Uterus (tissue), 4 donors: ENCODE measurements around the gene VSTM4. TPM values are rescaled to one million over a fixed set of nuclear protein-coding genes. Genes with fewer than 3 reads are reported as not detected.

ENCODE experiments used
- DNase-seq, 2 donors: peaks; one replicate each; pipeline ENCODE4 v3.0.0-alpha.2; 2019 to 2020
- H3K27ac ChIP-seq, 2 donors: fragments of 200-600 bp; sonication (generic); 1 replicate in 1 of 2; 2 replicates in 1 of 2; pipeline ENCODE4 v1.5.1; 2016 to 2018
- H3K27me3 ChIP-seq, 2 donors: fragments of 200-600 bp; sonication (generic); one replicate each; pipeline ENCODE4 v1.5.1; 2018 to 2019; ENCODE audit warnings: control low read depth in 1 of 2
- H3K36me3 ChIP-seq, 2 donors: fragments of 200-600 bp; sonication (generic); one replicate each; pipeline ENCODE4 v1.5.1; 2019; ENCODE audit warnings: control low read depth in 1 of 2
- H3K4me1 ChIP-seq, 2 donors: fragments of 200-600 bp; sonication (generic); one replicate each; pipeline ENCODE4 v1.5.1; 2018 to 2019; ENCODE audit warnings: control low read depth in 1 of 2
- H3K4me3 ChIP-seq, 2 donors: fragments of 200-600 bp; sonication (generic); 1 replicate in 1 of 2; 2 replicates in 1 of 2; pipeline ENCODE4 v1.5.1; 2018 to 2019; ENCODE audit warnings: mild to moderate bottlenecking in 1 of 2
- H3K9me3 ChIP-seq, 2 donors: fragments of 200-600 bp; sonication (generic); one replicate each; pipeline ENCODE4 v1.5.1; 2019; ENCODE audit warnings: control low read depth in 1 of 2
- POLR2A ChIP-seq, 2 donors: fragments of 450-650 bp; IDR thresholded peaks; one replicate each; pipeline ENCODE4 v1.6.1; 2016; ENCODE audit warnings: antibody characterized with exemption in 2 of 2, mild to moderate bottlenecking in 1 of 2, moderate library complexity in 1 of 2
- intact Hi-C: fragments of 100-400 bp; cut with DNase I; formaldehyde crosslinking; loops from one replicate; pipeline ENCODE4 v1.15.1; 2023; ENCODE audit warnings: low total_unique reads
- total RNA-seq, 4 donors: library from RNA; depleted of rRNA in 3 of 4; stranded (reverse); fragments of >200 nt in 3 of 4; gene quantifications; one replicate each; pipeline versions ENCODE4 v1.1.0 to v1.2.4, GENCODE V29; 2014 to 2023
- TF ChIP-seq, protein P1 (sequence below), 4 experiments: fragments of 200-600 bp in 2 of 4; fragments of 450-650 bp in 2 of 4; sonication (generic) in 2 of 4; IDR thresholded peaks; one replicate each; pipeline ENCODE4 v1.5.1; 2016 to 2019; ENCODE audit warnings: antibody characterized with exemption in 4 of 4, mild to moderate bottlenecking in 2 of 4, moderate library complexity in 1 of 4
- donor health status: DM: yes; HTN: yes; CAD: no.

The VSTM4 gene
- total RNA-seq, 4 donors from 2014 or later = 10.3 to 46.6 (median 19.3) TPM

GRCh38 chr10:49158404-49158803, 43.1 kb upstream of the VSTM4 start:
- no peak for DNase-seq
- H3K27ac ChIP-seq = no peak overlapping the region
- H3K27me3 ChIP-seq = no peaks in the 10 kb centered on the region
- no peaks in the 10 kb centered on the region for H3K36me3 ChIP-seq
- H3K4me1 ChIP-seq = no peaks in the 10 kb centered on the region
- H3K9me3 ChIP-seq = no peaks in the 10 kb centered on the region
- H3K4me3 ChIP-seq = no peak overlapping the region
- intact Hi-C loops = no loop called here
- TF ChIP-seq, protein P1, sequence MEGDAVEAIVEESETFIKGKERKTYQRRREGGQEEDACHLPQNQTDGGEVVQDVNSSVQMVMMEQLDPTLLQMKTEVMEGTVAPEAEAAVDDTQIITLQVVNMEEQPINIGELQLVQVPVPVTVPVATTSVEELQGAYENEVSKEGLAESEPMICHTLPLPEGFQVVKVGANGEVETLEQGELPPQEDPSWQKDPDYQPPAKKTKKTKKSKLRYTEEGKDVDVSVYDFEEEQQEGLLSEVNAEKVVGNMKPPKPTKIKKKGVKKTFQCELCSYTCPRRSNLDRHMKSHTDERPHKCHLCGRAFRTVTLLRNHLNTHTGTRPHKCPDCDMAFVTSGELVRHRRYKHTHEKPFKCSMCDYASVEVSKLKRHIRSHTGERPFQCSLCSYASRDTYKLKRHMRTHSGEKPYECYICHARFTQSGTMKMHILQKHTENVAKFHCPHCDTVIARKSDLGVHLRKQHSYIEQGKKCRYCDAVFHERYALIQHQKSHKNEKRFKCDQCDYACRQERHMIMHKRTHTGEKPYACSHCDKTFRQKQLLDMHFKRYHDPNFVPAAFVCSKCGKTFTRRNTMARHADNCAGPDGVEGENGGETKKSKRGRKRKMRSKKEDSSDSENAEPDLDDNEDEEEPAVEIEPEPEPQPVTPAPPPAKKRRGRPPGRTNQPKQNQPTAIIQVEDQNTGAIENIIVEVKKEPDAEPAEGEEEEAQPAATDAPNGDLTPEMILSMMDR (IDR thresholded peaks at IDR 0.05) = no peak
- TF ChIP-seq POLR2A (IDR thresholded peaks at IDR 0.05) = no peak

- H3K4me3 ChIP-seq = no peak overlapping the region
- TF ChIP-seq, protein P1 (IDR thresholded peaks at IDR 0.05) = no peak
- no peak for TF ChIP-seq POLR2A (IDR thresholded peaks at IDR 0.05)
- intact Hi-C loops = no loop called here
- H3K4me1 ChIP-seq = no peaks in the 10 kb centered on the region
- no peak for DNase-seq
- H3K9me3 ChIP-seq = no peaks in the 10 kb centered on the region
- no peaks in the 10 kb centered on the region for H3K36me3 ChIP-seq
- no peak overlapping the region for H3K27ac ChIP-seq
- H3K27me3 ChIP-seq = no peaks in the 10 kb centered on the region
Observed at GRCh38 chr10:49157229-49157628, 41.9 kb upstream of the VSTM4 start.

- TF ChIP-seq POLR2A (IDR thresholded peaks at IDR 0.05) = no peak
- TF ChIP-seq, protein P1 (IDR thresholded peaks at IDR 0.05) = no peak
- Histone ChIP-seq H3K27me3 (no peaks in the 10 kb centered on the region), H3K27ac (no peak overlapping the region), H3K9me3 (no peaks in the 10 kb centered on the region), H3K4me3 (no peak overlapping the region), H3K4me1 (no peaks in the 10 kb centered on the region), H3K36me3 (no peaks in the 10 kb centered on the region)
- intact Hi-C loops = no loop called here
- no peak for DNase-seq
Observed at GRCh38 chr10:49154641-49155040, 39.3 kb upstream of the VSTM4 start.

GRCh38 chr10:49153971-49154370, 38.6 kb upstream of the VSTM4 start:
- no peak for TF ChIP-seq POLR2A (IDR thresholded peaks at IDR 0.05)
- TF ChIP-seq, protein P1 (IDR thresholded peaks at IDR 0.05) = no peak
- H3K9me3 ChIP-seq = no peaks in the 10 kb centered on the region
- no peak overlapping the region for H3K27ac ChIP-seq
- H3K4me1 ChIP-seq = no peaks in the 10 kb centered on the region
- DNase-seq = no peak
- no peaks in the 10 kb centered on the region for H3K36me3 ChIP-seq
- no peak overlapping the region for H3K4me3 ChIP-seq
- intact Hi-C loops = no loop called here
- H3K27me3 ChIP-seq = no peaks in the 10 kb centered on the region

GRCh38 chr10:49153115-49153514, 37.8 kb upstream of the VSTM4 start:
- no peak for DNase-seq
- Histone ChIP-seq H3K9me3 (no peaks in the 10 kb centered on the region), H3K36me3 (no peaks in the 10 kb centered on the region), H3K4me1 (no peaks in the 10 kb centered on the region), H3K4me3 (no peak overlapping the region), H3K27me3 (no peaks in the 10 kb centered on the region), H3K27ac (no peak overlapping the region)
- TF ChIP-seq, protein P1 (IDR thresholded peaks at IDR 0.05) = no peak
- no peak for TF ChIP-seq POLR2A (IDR thresholded peaks at IDR 0.05)
- intact Hi-C loops = no loop called here
